ENCODE results near the gene FAM72B.
"Not testable (repeated sequence)": the region's sequence is repeated elsewhere in the genome, so short reads cannot be mapped to it uniquely, and the experiment has no call there.

FAM72B gene

DNA sequence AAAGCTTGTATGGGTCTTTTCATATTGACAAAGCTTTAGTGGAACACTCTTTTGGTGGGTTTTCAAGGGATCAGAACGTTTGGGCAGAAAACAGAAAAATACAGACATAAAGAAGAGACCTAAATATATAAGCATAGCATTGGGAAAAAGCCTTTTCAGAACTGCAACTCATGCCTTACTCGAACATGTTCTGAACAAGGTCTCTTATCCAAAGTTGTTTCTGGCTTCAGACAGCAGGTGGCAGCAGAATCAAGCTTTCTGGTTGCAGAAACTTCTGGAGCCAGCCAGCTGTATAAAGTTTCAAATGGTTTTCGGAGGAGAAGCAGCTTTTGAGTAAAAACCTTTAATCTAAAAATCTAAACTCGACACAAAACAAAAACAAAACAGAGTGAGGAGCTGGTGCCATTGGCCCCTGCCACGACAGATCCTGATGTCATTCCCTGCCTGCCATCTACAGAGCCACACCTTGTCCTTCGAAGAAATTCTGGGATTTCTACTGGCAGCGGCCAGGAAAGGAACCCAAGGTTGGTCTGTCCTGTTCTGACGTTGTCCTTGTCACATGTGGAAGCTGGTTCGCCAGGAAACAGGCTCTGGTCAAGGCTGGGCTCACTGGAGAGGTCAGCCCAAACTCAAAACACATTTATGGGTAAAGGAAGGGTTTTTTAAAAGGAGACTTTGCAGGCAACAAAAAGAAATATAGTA is 35.5 kb downstream of the FAM72B start:
- DNase-seq, result not testable (repeated sequence)

DNA sequence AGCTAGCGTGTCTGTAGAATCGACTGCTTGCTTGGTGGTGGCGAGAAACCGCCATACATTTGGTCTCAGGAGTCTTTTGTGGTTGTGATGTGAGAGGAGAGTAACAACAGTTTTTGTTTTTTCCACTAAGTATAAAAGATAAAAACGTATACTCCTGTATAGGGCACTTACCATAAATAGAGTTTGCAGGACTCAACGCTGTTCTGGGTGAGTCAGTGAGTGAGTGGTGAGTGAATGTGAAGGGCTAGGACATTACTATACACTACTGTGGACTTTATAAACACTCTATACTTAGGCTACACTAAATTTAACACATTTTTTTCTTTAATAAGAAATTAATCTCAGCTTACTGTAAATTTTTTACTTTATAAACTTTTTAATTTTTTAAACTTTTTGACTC is 43.7 kb downstream of the FAM72B start:
- not testable (repeated sequence) for DNase-seq

DNA sequence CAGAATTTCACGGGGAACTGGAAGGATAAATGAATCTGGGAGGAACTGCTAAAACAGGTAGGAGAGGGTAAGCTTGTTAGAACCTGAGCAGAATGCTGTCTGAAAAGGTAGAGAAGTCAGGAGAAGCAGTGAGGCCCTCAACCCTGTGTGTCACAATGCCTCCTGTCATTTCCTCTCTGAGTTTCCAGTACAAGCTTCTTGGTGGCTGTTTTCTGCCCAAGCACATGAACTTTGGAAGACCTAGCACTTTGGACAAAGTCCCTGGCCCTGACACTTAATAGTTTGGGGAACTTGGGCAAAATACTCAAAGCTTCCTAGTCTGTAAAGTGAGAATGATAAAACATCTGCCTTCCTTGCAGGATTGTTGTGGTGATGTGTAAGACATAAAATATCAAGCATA is 52.6 kb downstream of the FAM72B start:
- DNase-seq, result not testable (repeated sequence)

DNA sequence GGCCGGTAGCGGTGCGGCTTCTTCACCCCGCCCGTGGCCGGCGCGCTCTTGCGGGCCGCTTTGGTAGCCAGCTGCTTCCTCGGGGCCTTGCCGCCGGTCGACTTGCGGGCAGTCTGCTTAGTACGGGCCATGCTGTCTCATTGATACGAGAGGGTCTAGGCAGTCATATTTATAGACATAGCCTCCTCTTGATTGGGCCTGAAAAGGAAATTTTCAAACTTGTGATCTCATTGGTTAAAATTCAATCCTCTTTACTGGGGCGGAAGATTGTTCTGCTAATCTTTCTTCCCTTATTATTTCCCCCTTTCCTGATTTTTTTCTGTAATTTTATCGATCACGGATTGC is 65.7 kb downstream of the FAM72B start:
- DNase-seq, result not testable (repeated sequence)

All from SHP77 treated with DMSO at 0.1 percent for 48 hours (cell line).